Skeletal muscle satellite cell (primary cell): ENCODE results near the gene PRR12.
A peak's percentile ranks its signal among the peaks of the same experiment; 100 is the strongest.

ENCODE experiments used
- H3K27me3 ChIP-seq: 2 replicates; pipeline ENCODE4 v1.7.0; 2013; ENCODE audit warnings: low read length; ENCODE audit not compliant: control insufficient read depth, insufficient read depth
- H3K36me3 ChIP-seq: 2 replicates; pipeline ENCODE4 v1.7.0; 2013; ENCODE audit warnings: mild to moderate bottlenecking, control low read depth, low read length; ENCODE audit not compliant: insufficient read depth
- H3K4me1 ChIP-seq: 2 replicates; pipeline ENCODE4 v1.7.0; 2013; ENCODE audit warnings: low read length; ENCODE audit not compliant: control insufficient read depth, insufficient read depth
- H3K4me2 ChIP-seq: 2 replicates; pipeline ENCODE4 v1.7.0; 2013; ENCODE audit warnings: mild to moderate bottlenecking, low read length
- H3K4me3 ChIP-seq: 2 replicates; pipeline ENCODE4 v1.7.0; 2013; ENCODE audit warnings: low read length
- H3K9ac ChIP-seq: 2 replicates; pipeline ENCODE4 v1.7.0; 2013; ENCODE audit warnings: mild to moderate bottlenecking, low read depth, low read length, moderate library complexity
- H3K9me3 ChIP-seq: replicated peaks from 2 replicates; pipeline ENCODE4 v1.7.0; 2013; ENCODE audit warnings: mild to moderate bottlenecking, control low read depth, low read length

The PRR12 gene

GRCh38 chr19:49567861-49568441 is 23.0 kb upstream of the PRR12 start:
- Histone ChIP-seq H3K4me2 (no peak overlapping the region), H3K9ac (no peak overlapping the region), H3K4me3 (no peak overlapping the region), H3K27me3 (no peaks in the 10 kb centered on the region), H3K4me1 (peaks cover 19% of the 10 kb centered on the region), H3K9me3 (no peaks in the 10 kb centered on the region), H3K36me3 (peaks cover under 1% of the 10 kb centered on the region)

GRCh38 chr19:49570138-49570856 is 20.7 kb upstream of the PRR12 start:
- H3K9ac ChIP-seq: no peak overlapping the region

GRCh38 chr19:49570997-49571676 is 19.8 kb upstream of the PRR12 start:
- Histone ChIP-seq H3K9me3 (no peaks in the 10 kb centered on the region), H3K4me3 (no peak overlapping the region), H3K36me3 (peaks cover 15% of the 10 kb centered on the region), H3K4me1 (peaks cover 31% of the 10 kb centered on the region), H3K27me3 (no peaks in the 10 kb centered on the region), H3K9ac (no peak overlapping the region), H3K4me2 (peak overlapping the region; percentile 34)

More at GRCh38 chr19:49570138-49570856, 20.7 kb upstream of the PRR12 start:
- Histone ChIP-seq H3K36me3 (peaks cover 8% of the 10 kb centered on the region), H3K4me3 (no peak overlapping the region), H3K4me1 (peaks cover 31% of the 10 kb centered on the region), H3K9me3 (no peaks in the 10 kb centered on the region), H3K27me3 (no peaks in the 10 kb centered on the region), H3K4me2 (peak overlapping the region; percentile 3)

GRCh38 chr19:49573009-49573408 is 18.0 kb upstream of the PRR12 start:
- no peaks in the 10 kb centered on the region for H3K9me3 ChIP-seq
- H3K36me3 ChIP-seq: peaks cover 15% of the 10 kb centered on the region
- no peak overlapping the region for H3K4me2 ChIP-seq
- H3K4me3 ChIP-seq: no peak overlapping the region
- H3K9ac ChIP-seq: no peak overlapping the region
- H3K27me3 ChIP-seq: no peaks in the 10 kb centered on the region
- H3K4me1 ChIP-seq: peaks cover 28% of the 10 kb centered on the region

- Histone ChIP-seq H3K4me1 (peaks cover 25% of the 10 kb centered on the region), H3K27me3 (no peaks in the 10 kb centered on the region), H3K36me3 (peaks cover 15% of the 10 kb centered on the region), H3K4me3 (no peak overlapping the region), H3K9ac (no peak overlapping the region), H3K9me3 (no peaks in the 10 kb centered on the region), H3K4me2 (no peak overlapping the region)
Observed at GRCh38 chr19:49573425-49573824, 17.6 kb upstream of the PRR12 start.

GRCh38 chr19:49574206-49574755 is 16.7 kb upstream of the PRR12 start:
- no peak overlapping the region for H3K4me2 ChIP-seq
- H3K4me1 ChIP-seq: peaks cover 30% of the 10 kb centered on the region
- H3K9ac ChIP-seq: no peak overlapping the region
- H3K4me3 ChIP-seq: no peak overlapping the region
- H3K9me3 ChIP-seq: no peaks in the 10 kb centered on the region
- no peaks in the 10 kb centered on the region for H3K27me3 ChIP-seq
- peaks cover 15% of the 10 kb centered on the region for H3K36me3 ChIP-seq

GRCh38 chr19:49579193-49579592 is 11.8 kb upstream of the PRR12 start:
- Histone ChIP-seq H3K36me3 (peaks cover 9% of the 10 kb centered on the region), H3K9me3 (no peaks in the 10 kb centered on the region), H3K4me2 (peak overlapping the region; percentile 87), H3K27me3 (no peaks in the 10 kb centered on the region), H3K9ac (peak overlapping the region; percentile 85), H3K4me1 (peaks cover 19% of the 10 kb centered on the region), H3K4me3 (peak overlapping the region; percentile 85)

GRCh38 chr19:49579947-49580263 is 11.1 kb upstream of the PRR12 start:
- Histone ChIP-seq H3K27me3 (no peaks in the 10 kb centered on the region), H3K4me3 (peak overlapping the region; percentile 85), H3K4me1 (peaks cover 16% of the 10 kb centered on the region), H3K36me3 (peaks cover 8% of the 10 kb centered on the region), H3K9me3 (no peaks in the 10 kb centered on the region), H3K4me2 (peak overlapping the region; percentile 87), H3K9ac (peak overlapping the region; percentile 85)

- H3K4me3 ChIP-seq: peak within 1 kb of the TSS; percentile 85
Observed at GRCh38 chr19:49580264-49581006, 10.5 kb upstream of the PRR12 start, which contains the start of gene NOSIP. Gene NOSIP (minus strand): TSS chr19:49580556. CDS start chr19:49560691, 19,865 bp downstream.

GRCh38 chr19:49581007-49581508 is 9.9 kb upstream of the PRR12 start, which contains the start of gene PRRG2:
Gene PRRG2 (plus strand): TSS chr19:49581316. CDS start chr19:49583220, 1,904 bp downstream.
- peak within 1 kb of the TSS; percentile 85 for H3K4me3 ChIP-seq
- H3K4me1 ChIP-seq: peaks cover 16% of the 10 kb centered on the region
- H3K9ac ChIP-seq: peak within 1 kb of the TSS; percentile 85
- no peaks in the 10 kb centered on the region for H3K27me3 ChIP-seq
- peak within 1 kb of the TSS; percentile 87 for H3K4me2 ChIP-seq
- H3K9me3 ChIP-seq: no peaks in the 10 kb centered on the region
- H3K36me3 ChIP-seq: peaks cover under 1% of the 10 kb centered on the region

More at GRCh38 chr19:49580264-49581006, 10.5 kb upstream of the PRR12 start, which contains the start of gene NOSIP:
- Histone ChIP-seq H3K9ac (peak within 1 kb of the TSS; percentile 85), H3K4me2 (peak within 1 kb of the TSS; percentile 87), H3K9me3 (no peaks in the 10 kb centered on the region), H3K27me3 (no peaks in the 10 kb centered on the region), H3K4me1 (peaks cover 16% of the 10 kb centered on the region), H3K36me3 (peaks cover 5% of the 10 kb centered on the region)
